ENCODE data around the gene PTPRD. TPM values are rescaled to one million over a fixed set of nuclear protein-coding genes. Genes with fewer than 3 reads are reported as not detected.

PTPRD gene
- total and polyA plus RNA-seq, 2 experiments from 2014 or later, result 11.5 to 58.0 TPM

DNA sequence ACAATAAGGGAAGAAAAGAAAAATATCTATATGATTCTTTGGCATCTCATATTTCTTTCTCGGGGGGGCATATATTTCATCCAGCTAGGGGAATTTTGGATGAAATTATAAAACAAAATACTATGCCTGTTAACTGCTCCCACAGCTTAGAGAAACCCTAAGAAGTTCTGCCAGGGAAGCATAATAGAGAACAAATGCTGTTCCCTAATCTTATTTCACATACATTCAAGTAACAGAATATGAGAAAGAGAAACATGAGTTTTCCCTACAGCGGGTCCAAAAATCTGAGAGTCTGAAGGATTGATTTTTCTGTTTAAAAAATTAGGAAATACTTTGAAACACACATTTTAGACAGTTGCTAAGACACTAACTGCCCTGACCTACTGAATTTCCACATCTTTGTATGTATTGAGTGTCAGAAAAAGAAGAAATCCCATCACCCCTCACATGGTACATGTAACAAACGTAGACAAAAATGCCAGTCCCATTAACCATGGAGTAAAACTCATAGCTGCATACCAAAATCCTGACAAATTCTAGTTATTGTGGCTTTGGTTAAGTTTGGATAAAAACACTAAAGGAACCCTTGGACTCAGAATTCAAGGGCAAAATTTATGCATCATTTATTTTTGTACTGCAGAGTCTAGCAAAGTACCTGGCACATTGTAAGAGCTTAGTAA is 2193.1 kb downstream of the PTPRD start (continued):
- TF ChIP-seq, protein P1, sequence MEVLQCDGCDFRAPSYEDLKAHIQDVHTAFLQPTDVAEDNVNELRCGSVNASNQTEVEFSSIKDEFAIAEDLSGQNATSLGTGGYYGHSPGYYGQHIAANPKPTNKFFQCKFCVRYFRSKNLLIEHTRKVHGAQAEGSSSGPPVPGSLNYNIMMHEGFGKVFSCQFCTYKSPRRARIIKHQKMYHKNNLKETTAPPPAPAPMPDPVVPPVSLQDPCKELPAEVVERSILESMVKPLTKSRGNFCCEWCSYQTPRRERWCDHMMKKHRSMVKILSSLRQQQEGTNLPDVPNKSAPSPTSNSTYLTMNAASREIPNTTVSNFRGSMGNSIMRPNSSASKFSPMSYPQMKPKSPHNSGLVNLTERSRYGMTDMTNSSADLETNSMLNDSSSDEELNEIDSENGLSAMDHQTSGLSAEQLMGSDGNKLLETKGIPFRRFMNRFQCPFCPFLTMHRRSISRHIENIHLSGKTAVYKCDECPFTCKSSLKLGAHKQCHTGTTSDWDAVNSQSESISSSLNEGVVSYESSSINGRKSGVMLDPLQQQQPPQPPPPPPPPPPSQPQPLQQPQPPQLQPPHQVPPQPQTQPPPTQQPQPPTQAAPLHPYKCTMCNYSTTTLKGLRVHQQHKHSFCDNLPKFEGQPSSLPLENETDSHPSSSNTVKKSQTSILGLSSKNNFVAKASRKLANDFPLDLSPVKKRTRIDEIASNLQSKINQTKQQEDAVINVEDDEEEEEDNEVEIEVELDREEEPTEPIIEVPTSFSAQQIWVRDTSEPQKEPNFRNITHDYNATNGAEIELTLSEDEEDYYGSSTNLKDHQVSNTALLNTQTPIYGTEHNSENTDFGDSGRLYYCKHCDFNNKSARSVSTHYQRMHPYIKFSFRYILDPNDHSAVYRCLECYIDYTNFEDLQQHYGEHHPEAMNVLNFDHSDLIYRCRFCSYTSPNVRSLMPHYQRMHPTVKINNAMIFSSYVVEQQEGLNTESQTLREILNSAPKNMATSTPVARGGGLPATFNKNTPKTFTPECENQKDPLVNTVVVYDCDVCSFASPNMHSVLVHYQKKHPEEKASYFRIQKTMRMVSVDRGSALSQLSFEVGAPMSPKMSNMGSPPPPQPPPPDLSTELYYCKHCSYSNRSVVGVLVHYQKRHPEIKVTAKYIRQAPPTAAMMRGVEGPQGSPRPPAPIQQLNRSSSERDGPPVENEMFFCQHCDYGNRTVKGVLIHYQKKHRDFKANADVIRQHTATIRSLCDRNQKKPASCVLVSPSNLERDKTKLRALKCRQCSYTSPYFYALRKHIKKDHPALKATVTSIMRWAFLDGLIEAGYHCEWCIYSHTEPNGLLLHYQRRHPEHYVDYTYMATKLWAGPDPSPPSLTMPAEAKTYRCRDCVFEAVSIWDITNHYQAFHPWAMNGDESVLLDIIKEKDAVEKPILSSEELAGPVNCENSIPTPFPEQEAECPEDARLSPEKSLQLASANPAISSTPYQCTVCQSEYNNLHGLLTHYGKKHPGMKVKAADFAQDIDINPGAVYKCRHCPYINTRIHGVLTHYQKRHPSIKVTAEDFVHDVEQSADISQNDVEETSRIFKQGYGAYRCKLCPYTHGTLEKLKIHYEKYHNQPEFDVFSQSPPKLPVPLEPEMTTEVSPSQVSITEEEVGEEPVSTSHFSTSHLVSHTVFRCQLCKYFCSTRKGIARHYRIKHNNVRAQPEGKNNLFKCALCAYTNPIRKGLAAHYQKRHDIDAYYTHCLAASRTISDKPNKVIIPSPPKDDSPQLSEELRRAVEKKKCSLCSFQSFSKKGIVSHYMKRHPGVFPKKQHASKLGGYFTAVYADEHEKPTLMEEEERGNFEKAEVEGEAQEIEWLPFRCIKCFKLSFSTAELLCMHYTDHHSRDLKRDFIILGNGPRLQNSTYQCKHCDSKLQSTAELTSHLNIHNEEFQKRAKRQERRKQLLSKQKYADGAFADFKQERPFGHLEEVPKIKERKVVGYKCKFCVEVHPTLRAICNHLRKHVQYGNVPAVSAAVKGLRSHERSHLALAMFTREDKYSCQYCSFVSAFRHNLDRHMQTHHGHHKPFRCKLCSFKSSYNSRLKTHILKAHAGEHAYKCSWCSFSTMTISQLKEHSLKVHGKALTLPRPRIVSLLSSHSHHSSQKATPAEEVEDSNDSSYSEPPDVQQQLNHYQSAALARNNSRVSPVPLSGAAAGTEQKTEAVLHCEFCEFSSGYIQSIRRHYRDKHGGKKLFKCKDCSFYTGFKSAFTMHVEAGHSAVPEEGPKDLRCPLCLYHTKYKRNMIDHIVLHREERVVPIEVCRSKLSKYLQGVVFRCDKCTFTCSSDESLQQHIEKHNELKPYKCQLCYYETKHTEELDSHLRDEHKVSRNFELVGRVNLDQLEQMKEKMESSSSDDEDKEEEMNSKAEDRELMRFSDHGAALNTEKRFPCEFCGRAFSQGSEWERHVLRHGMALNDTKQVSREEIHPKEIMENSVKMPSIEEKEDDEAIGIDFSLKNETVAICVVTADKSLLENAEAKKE (CRISPR knock-in tag; IDR thresholded peaks at IDR 0.05), result no peak

DNA sequence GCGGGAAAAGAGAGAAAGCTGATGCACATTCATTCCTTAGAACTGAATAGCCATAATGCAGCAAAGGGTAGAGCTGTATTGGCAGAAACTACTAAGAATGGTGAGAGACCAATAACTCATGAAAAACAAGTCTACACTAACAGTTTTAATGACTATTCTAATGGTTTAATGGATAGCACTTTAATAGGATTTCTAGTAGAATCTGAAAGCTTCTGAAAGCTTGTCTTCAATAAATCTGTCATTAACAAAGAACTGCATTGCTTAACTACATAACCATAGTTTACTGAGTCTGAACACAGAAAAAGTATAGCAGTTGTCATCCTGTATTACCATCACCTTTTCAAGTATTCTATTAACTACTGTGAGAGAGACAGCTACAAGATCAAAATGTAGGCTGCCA is 2195.5 kb downstream of the PTPRD start:
- Mint-ChIP-seq H3K4me3 (no peak overlapping the region), H3K36me3 (ENCODE audit: low read depth) (no peaks in the 10 kb centered on the region), H3K27ac (no peak overlapping the region), H3K9me3 (no peaks in the 10 kb centered on the region), H3K4me1 (peaks cover 20% of the 10 kb centered on the region), H3K27me3 (ENCODE audit: insufficient read depth, low read depth, poor library complexity) (no peaks in the 10 kb centered on the region)
- no peak overlapping the region for H2AFZ ChIP-seq
- no peak overlapping the region for H3K27ac ChIP-seq (ENCODE audit: low read depth)
- H3K4me1 ChIP-seq (ENCODE audit: insufficient read depth), result peaks cover 21% of the 10 kb centered on the region
- no peaks in the 10 kb centered on the region for H3K36me3 ChIP-seq (ENCODE audit: insufficient read depth)
- H4K20me1 ChIP-seq (replicated peaks; ENCODE audit: insufficient read depth), result no peaks in the 10 kb centered on the region
- H3K79me2 ChIP-seq (replicated peaks; ENCODE audit: insufficient read depth), result no peaks in the 10 kb centered on the region
- no peak overlapping the region for H3K4me3 ChIP-seq
- DNase-seq (ENCODE audit: low spot score), result no peak
- no peaks in the 10 kb centered on the region for H3K27me3 ChIP-seq (ENCODE audit: insufficient read depth)
- H3K9me2 ChIP-seq (ENCODE audit: insufficient read depth), result no peaks in the 10 kb centered on the region
- no peak overlapping the region for H3K4me2 ChIP-seq
- no peaks in the 10 kb centered on the region for H3F3A ChIP-seq (replicated peaks; ENCODE audit: low read depth)
- no peak for ATAC-seq
- TF ChIP-seq NANOG (IDR thresholded peaks at IDR 0.05; ENCODE audit: borderline replicate concordance) (no peak), ZNF331 (CRISPR knock-in tag; IDR thresholded peaks at IDR 0.05; ENCODE audit: low read depth) (no peak), JUNB (IDR thresholded peaks at IDR 0.05; ENCODE audit: unreplicated experiment) (no peak), EZH2 (IDR thresholded peaks at IDR 0.05; ENCODE audit: low read depth, unreplicated experiment) (no peak), EZH2phosphoT487 (IDR thresholded peaks at IDR 0.05; ENCODE audit: unreplicated experiment) (no peak), CREB1 (CRISPR knock-in tag; IDR thresholded peaks at IDR 0.05; ENCODE audit: low read depth) (no peak)
- TF ChIP-seq, protein P2, sequence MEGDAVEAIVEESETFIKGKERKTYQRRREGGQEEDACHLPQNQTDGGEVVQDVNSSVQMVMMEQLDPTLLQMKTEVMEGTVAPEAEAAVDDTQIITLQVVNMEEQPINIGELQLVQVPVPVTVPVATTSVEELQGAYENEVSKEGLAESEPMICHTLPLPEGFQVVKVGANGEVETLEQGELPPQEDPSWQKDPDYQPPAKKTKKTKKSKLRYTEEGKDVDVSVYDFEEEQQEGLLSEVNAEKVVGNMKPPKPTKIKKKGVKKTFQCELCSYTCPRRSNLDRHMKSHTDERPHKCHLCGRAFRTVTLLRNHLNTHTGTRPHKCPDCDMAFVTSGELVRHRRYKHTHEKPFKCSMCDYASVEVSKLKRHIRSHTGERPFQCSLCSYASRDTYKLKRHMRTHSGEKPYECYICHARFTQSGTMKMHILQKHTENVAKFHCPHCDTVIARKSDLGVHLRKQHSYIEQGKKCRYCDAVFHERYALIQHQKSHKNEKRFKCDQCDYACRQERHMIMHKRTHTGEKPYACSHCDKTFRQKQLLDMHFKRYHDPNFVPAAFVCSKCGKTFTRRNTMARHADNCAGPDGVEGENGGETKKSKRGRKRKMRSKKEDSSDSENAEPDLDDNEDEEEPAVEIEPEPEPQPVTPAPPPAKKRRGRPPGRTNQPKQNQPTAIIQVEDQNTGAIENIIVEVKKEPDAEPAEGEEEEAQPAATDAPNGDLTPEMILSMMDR (conservative IDR thresholded peaks at IDR 0.05; ENCODE audit: low read depth in 2 of 2), result no peak
- TF ChIP-seq, protein P3, sequence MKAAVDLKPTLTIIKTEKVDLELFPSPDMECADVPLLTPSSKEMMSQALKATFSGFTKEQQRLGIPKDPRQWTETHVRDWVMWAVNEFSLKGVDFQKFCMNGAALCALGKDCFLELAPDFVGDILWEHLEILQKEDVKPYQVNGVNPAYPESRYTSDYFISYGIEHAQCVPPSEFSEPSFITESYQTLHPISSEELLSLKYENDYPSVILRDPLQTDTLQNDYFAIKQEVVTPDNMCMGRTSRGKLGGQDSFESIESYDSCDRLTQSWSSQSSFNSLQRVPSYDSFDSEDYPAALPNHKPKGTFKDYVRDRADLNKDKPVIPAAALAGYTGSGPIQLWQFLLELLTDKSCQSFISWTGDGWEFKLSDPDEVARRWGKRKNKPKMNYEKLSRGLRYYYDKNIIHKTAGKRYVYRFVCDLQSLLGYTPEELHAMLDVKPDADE (IDR thresholded peaks at IDR 0.05), result no peak
